SK-N-SH (cell line): ENCODE results near the gene SMIM36.

Experiments
- CTCF ChIP-seq: fragments of 200-600 bp; sonication (generic); IDR thresholded peaks from 2 replicates; pipeline ENCODE4 v1.6.1; 2017; ENCODE audit warnings: antibody characterized with exemption, mild to moderate bottlenecking, moderate library complexity
- EP300 ChIP-seq, 2 experiments: IDR thresholded peaks; 2 replicates each; pipeline versions ENCODE4 v1.4.0 to v1.6.1; 2012; ENCODE audit warnings: borderline replicate concordance in 1 of 2, low read depth in 1 of 2, low read length in 1 of 2
- EZH2phosphoT487 ChIP-seq: fragments of 200-600 bp; sonication (generic); IDR thresholded peaks from 2 replicates; pipeline ENCODE4 v1.6.1; 2017; ENCODE audit warnings: low read depth, mixed run types, mild to moderate bottlenecking, antibody characterized with exemption, moderate library complexity, borderline replicate concordance
- GABPA ChIP-seq: IDR thresholded peaks from 2 replicates; pipeline ENCODE4 v1.4.0; 2012; ENCODE audit warnings: low read depth, mild to moderate bottlenecking
- GATA2 ChIP-seq: sonication (generic); formaldehyde crosslinking; IDR thresholded peaks from 2 replicates; pipeline ENCODE4 v1.5.0; 2020; ENCODE audit warnings: mild to moderate bottlenecking, missing genetic modification reagents
- IRF3 ChIP-seq: fragments of 150-350 bp; IDR thresholded peaks from 2 replicates; pipeline ENCODE4 v1.6.1; 2016; ENCODE audit warnings: mild to moderate bottlenecking, low read depth, low read length
- MXI1 ChIP-seq: IDR thresholded peaks from 2 replicates; pipeline ENCODE4 v1.6.1; 2012; ENCODE audit warnings: mild to moderate bottlenecking, low read depth, low read length, improper control_type of control experiment
- POLR2AphosphoS5 ChIP-seq: IDR thresholded peaks from 2 replicates; pipeline ENCODE4 v1.6.1; 2012; ENCODE audit warnings: low read depth, low read length
- TEAD4 ChIP-seq: IDR thresholded peaks from 2 replicates; pipeline ENCODE4 v1.4.0; 2012; ENCODE audit warnings: mild to moderate bottlenecking, borderline replicate concordance; ENCODE audit not compliant: insufficient read depth
- YY1 ChIP-seq: IDR thresholded peaks from 2 replicates; pipeline ENCODE4 v1.4.0; 2012; ENCODE audit warnings: low read depth, mild to moderate bottlenecking
- TF ChIP-seq, protein P1 (sequence below): IDR thresholded peaks from 2 replicates; pipeline ENCODE4 v1.6.1; 2012; ENCODE audit warnings: mild to moderate bottlenecking, low read depth, low read length, moderate library complexity
- TF ChIP-seq, protein P2 (sequence below): IDR thresholded peaks from 2 replicates; pipeline ENCODE4 v1.4.0; 2012; ENCODE audit warnings: low read depth

GRCh38 chr17:55442953-55443683, 68.1 kb downstream of the SMIM36 start:
- TF ChIP-seq CTCF, result no peak
- no peak for TF ChIP-seq POLR2AphosphoS5
- TF ChIP-seq GATA2 (CRISPR knock-in tag), result no peak
- TF ChIP-seq, protein P1, sequence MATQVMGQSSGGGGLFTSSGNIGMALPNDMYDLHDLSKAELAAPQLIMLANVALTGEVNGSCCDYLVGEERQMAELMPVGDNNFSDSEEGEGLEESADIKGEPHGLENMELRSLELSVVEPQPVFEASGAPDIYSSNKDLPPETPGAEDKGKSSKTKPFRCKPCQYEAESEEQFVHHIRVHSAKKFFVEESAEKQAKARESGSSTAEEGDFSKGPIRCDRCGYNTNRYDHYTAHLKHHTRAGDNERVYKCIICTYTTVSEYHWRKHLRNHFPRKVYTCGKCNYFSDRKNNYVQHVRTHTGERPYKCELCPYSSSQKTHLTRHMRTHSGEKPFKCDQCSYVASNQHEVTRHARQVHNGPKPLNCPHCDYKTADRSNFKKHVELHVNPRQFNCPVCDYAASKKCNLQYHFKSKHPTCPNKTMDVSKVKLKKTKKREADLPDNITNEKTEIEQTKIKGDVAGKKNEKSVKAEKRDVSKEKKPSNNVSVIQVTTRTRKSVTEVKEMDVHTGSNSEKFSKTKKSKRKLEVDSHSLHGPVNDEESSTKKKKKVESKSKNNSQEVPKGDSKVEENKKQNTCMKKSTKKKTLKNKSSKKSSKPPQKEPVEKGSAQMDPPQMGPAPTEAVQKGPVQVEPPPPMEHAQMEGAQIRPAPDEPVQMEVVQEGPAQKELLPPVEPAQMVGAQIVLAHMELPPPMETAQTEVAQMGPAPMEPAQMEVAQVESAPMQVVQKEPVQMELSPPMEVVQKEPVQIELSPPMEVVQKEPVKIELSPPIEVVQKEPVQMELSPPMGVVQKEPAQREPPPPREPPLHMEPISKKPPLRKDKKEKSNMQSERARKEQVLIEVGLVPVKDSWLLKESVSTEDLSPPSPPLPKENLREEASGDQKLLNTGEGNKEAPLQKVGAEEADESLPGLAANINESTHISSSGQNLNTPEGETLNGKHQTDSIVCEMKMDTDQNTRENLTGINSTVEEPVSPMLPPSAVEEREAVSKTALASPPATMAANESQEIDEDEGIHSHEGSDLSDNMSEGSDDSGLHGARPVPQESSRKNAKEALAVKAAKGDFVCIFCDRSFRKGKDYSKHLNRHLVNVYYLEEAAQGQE, result no peak
- TF ChIP-seq MXI1, result no peak
- TF ChIP-seq EP300 (IDR thresholded peaks at IDR 0.05; ENCODE audit: borderline replicate concordance in 1 of 2, low read depth in 1 of 2, low read length in 1 of 2), result no peak
- no peak for TF ChIP-seq EZH2phosphoT487
- no peak for TF ChIP-seq YY1
- TF ChIP-seq IRF3, result no peak
- no peak for TF ChIP-seq TEAD4
- TF ChIP-seq, protein P2, sequence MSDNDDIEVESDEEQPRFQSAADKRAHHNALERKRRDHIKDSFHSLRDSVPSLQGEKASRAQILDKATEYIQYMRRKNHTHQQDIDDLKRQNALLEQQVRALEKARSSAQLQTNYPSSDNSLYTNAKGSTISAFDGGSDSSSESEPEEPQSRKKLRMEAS, result no peak
- TF ChIP-seq GABPA, result no peak
